GM23338 (cell line): ENCODE results near the gene LYZL1. TPM values are rescaled to one million over a fixed set of nuclear protein-coding genes. Genes with fewer than 3 reads are reported as not detected.

ENCODE experiments used
- ATAC-seq: fragments of 200-7000 bp; cut with Tn5 transposase; 3 replicates; pipeline ENCODE4 v1.9.1; 2020
- DNase-seq: peaks from one replicate; pipeline ENCODE4 v3.0.0-alpha.2; 2015; ENCODE audit warnings: low spot score
- H2AFZ ChIP-seq: fragments of 200-600 bp; sonication (generic); 2 replicates; pipeline ENCODE4 v1.8.0; 2016; ENCODE audit warnings: antibody characterized with exemption, mild to moderate bottlenecking, moderate library complexity
- H3F3A ChIP-seq: fragments of 200-600 bp; sonication (generic); replicated peaks from 2 replicates; pipeline ENCODE4 v1.8.0; 2017; ENCODE audit warnings: antibody characterized with exemption, mixed run types, low read depth
- H3K27ac ChIP-seq: fragments of 200-600 bp; sonication (generic); 2 replicates; pipeline ENCODE4 v1.6.1; 2016; ENCODE audit warnings: low read depth
- H3K27me3 ChIP-seq: fragments of 200-600 bp; sonication (generic); 2 replicates; pipeline ENCODE4 v1.8.0; 2016; ENCODE audit warnings: mild to moderate bottlenecking, mixed run types, moderate library complexity; ENCODE audit not compliant: insufficient read depth
- H3K36me3 ChIP-seq: fragments of 200-600 bp; sonication (generic); 2 replicates; pipeline ENCODE4 v1.8.0; 2016; ENCODE audit warnings: mild to moderate bottlenecking; ENCODE audit not compliant: insufficient read depth
- H3K4me1 ChIP-seq: fragments of 200-600 bp; sonication (generic); 2 replicates; pipeline ENCODE4 v1.8.0; 2016; ENCODE audit warnings: mild to moderate bottlenecking, moderate library complexity; ENCODE audit not compliant: insufficient read depth
- H3K4me2 ChIP-seq: fragments of 200-600 bp; sonication (generic); 2 replicates; pipeline ENCODE4 v1.7.1; 2017; ENCODE audit warnings: mixed run types
- H3K4me3 ChIP-seq: fragments of 200-600 bp; sonication (generic); 2 replicates; pipeline ENCODE4 v1.6.1; 2016; ENCODE audit warnings: mixed run types
- H3K79me2 ChIP-seq: fragments of 200-600 bp; sonication (generic); replicated peaks from 2 replicates; pipeline ENCODE4 v1.8.0; 2017; ENCODE audit warnings: mild to moderate bottlenecking; ENCODE audit not compliant: insufficient read depth
- H3K9me2 ChIP-seq: fragments of 200-600 bp; sonication (generic); 2 replicates; pipeline ENCODE4 v1.8.0; 2017; ENCODE audit not compliant: insufficient read depth
- H4K20me1 ChIP-seq: fragments of 200-600 bp; sonication (generic); replicated peaks from 2 replicates; pipeline ENCODE4 v1.8.0; 2017; ENCODE audit warnings: mild to moderate bottlenecking; ENCODE audit not compliant: insufficient read depth
- H3K27ac Mint-ChIP-seq: 2 replicates; pipeline ENCODE4 v1.8.0; 2020; ENCODE audit warnings: inconsistent platforms, mild to moderate bottlenecking, moderate library complexity, mixed read lengths
- H3K27me3 Mint-ChIP-seq: 3 replicates; pipeline ENCODE4 v1.8.0; 2022; ENCODE audit warnings: low read depth, mild to moderate bottlenecking, moderate library complexity, mixed read lengths, inconsistent platforms; ENCODE audit not compliant: insufficient read depth, poor library complexity
- H3K36me3 Mint-ChIP-seq: 3 replicates; pipeline ENCODE4 v1.8.0; 2021; ENCODE audit warnings: low read depth, mild to moderate bottlenecking, inconsistent platforms, moderate library complexity, mixed read lengths
- H3K4me1 Mint-ChIP-seq: 3 replicates; pipeline ENCODE4 v1.8.0; 2020; ENCODE audit warnings: mild to moderate bottlenecking, inconsistent platforms, mixed read lengths
- H3K4me3 Mint-ChIP-seq: 3 replicates; pipeline ENCODE4 v1.8.0; 2021; ENCODE audit warnings: moderate library complexity, mild to moderate bottlenecking, inconsistent platforms, mixed read lengths
- H3K9me3 Mint-ChIP-seq: 3 replicates; pipeline ENCODE4 v1.8.0; 2020; ENCODE audit warnings: moderate library complexity, mild to moderate bottlenecking, inconsistent platforms, mixed read lengths
- CREB1 ChIP-seq: fragments of 250-450 bp; sonication (Bioruptor Pico); IDR thresholded peaks from 2 replicates; pipeline ENCODE4 v1.5.0; 2020; ENCODE audit warnings: low read depth, mild to moderate bottlenecking, moderate library complexity
- CTCF ChIP-seq, 2 experiments: fragments of 200-600 bp in 1 of 2; sonication (generic) in 1 of 2; conservative IDR thresholded peaks; 2 replicates each; pipeline versions ENCODE4 v1.5.1 to v1.6.1; 2016 to 2017; ENCODE audit warnings: antibody characterized with exemption in 2 of 2, low read depth in 2 of 2, mild to moderate bottlenecking in 2 of 2, moderate library complexity in 1 of 2
- EZH2 ChIP-seq: fragments of 200-600 bp; sonication (generic); IDR thresholded peaks from one replicate; pipeline ENCODE4 v1.8.0; 2017; ENCODE audit warnings: antibody characterized with exemption, mild to moderate bottlenecking, low read depth; ENCODE audit not compliant: unreplicated experiment
- EZH2phosphoT487 ChIP-seq: fragments of 200-600 bp; sonication (generic); IDR thresholded peaks from one replicate; pipeline ENCODE4 v1.8.1; 2018; ENCODE audit warnings: antibody characterized with exemption; ENCODE audit not compliant: unreplicated experiment
- JUNB ChIP-seq: IDR thresholded peaks from one replicate; pipeline ENCODE4 v1.6.1; 2016; ENCODE audit warnings: antibody characterized with exemption; ENCODE audit not compliant: unreplicated experiment
- NANOG ChIP-seq: IDR thresholded peaks from 2 replicates; pipeline ENCODE4 v1.6.1; 2016; ENCODE audit warnings: antibody characterized with exemption, borderline replicate concordance
- STAT1 ChIP-seq: IDR thresholded peaks from one replicate; pipeline ENCODE4 v1.6.1; 2016; ENCODE audit warnings: antibody characterized with exemption; ENCODE audit not compliant: unreplicated experiment
- ZNF114 ChIP-seq: fragments of 250-450 bp; sonication (Bioruptor Pico); IDR thresholded peaks from 2 replicates; pipeline ENCODE4 v1.5.0; 2020; ENCODE audit warnings: mild to moderate bottlenecking, moderate library complexity
- ZNF331 ChIP-seq: fragments of 250-450 bp; sonication (Bioruptor Pico); IDR thresholded peaks from 2 replicates; pipeline ENCODE4 v1.5.0; 2020; ENCODE audit warnings: low read depth, mild to moderate bottlenecking, moderate library complexity
- ZNF462 ChIP-seq: fragments of 250-450 bp; sonication (Bioruptor Pico); IDR thresholded peaks from 2 replicates; pipeline ENCODE4 v1.5.0; 2020; ENCODE audit warnings: mild to moderate bottlenecking, moderate library complexity
- polyA plus RNA-seq: library from polyadenylated mRNA; unstranded; fragments of >200 nt; fragmentation: Nextera tagmentation; extraction: Ambion mirVana; gene quantifications from 2 replicates; pipeline ENCODE4 v1.2.1, GENCODE V29; 2016
- total RNA-seq: library from RNA; depleted of rRNA; stranded (reverse); fragments of >200 nt; shearing (Covaris generic); gene quantifications from 2 replicates; pipeline ENCODE4 v1.2.3, GENCODE V29; 2014

LYZL1 gene
- total and polyA plus RNA-seq, 2 experiments from 2014 or later = not detected

- TF ChIP-seq ZNF462 (no peak), STAT1 (no peak), NANOG (no peak), CREB1 (CRISPR knock-in tag) (no peak)
These were observed 32.8 kb downstream of the LYZL1 start (continued) for GRCh38 chr10:29321656-29322055.

GRCh38 chr10:29322918-29323317 lies 34.0 kb downstream of the LYZL1 start:
- 0 out of 2 replicates have a peak, but pooled peaks cover 3% of the 10 kb centered on the region for H3K4me1 ChIP-seq
- H3K79me2 ChIP-seq = no peaks in the 10 kb centered on the region
- no peak for TF ChIP-seq STAT1
- no peak for TF ChIP-seq EZH2phosphoT487
- no peak for TF ChIP-seq ZNF114 (CRISPR knock-in tag)
- TF ChIP-seq EZH2 = no peak
- no peak for TF ChIP-seq JUNB
- TF ChIP-seq CTCF (conservative IDR thresholded peaks at IDR 0.05; ENCODE audit: low read depth in 2 of 2) = no peak
- no peak for TF ChIP-seq ZNF331 (CRISPR knock-in tag)

More at GRCh38 chr10:29322918-29323317, 34.0 kb downstream of the LYZL1 start:
- Mint-ChIP-seq H3K27me3 (peaks cover 9% of the 10 kb centered on the region), H3K36me3 (no peaks in the 10 kb centered on the region), H3K4me1 (peaks cover 25% of the 10 kb centered on the region), H3K9me3 (no peaks in the 10 kb centered on the region), H3K4me3 (no peak overlapping the region), H3K27ac (no peak overlapping the region)
- DNase-seq = no peak
- Histone ChIP-seq H3K4me3 (no peak overlapping the region), H3K27me3 (no peaks in the 10 kb centered on the region), H3K27ac (no peak overlapping the region), H3K4me2 (no peak overlapping the region), H3K36me3 (no peaks in the 10 kb centered on the region), H2AFZ (peak overlapping the region; percentile 86), H4K20me1 (no peaks in the 10 kb centered on the region), H3F3A (no peaks in the 10 kb centered on the region), H3K9me2 (no peaks in the 10 kb centered on the region; the same call in 1 of the 2 replicates)
- ATAC-seq = no peak
